Heart left ventricle (tissue), 16 donors: ENCODE measurements around the gene ING5. TPM values are rescaled to one million over a fixed set of nuclear protein-coding genes. Genes with fewer than 3 reads are reported as not detected.

Experiments
- ATAC-seq, 4 donors: fragments of 200-7000 bp; cut with Tn5 transposase; one replicate each; pipeline ENCODE4 v1.9.1; 2020 to 2022; ENCODE audit warnings: moderate library complexity in 4 of 4, mild to moderate bottlenecking in 3 of 4, moderate number of reproducible peaks in 1 of 4
- DNase-seq, 5 donors: peaks; one replicate each; pipeline ENCODE4 v3.0.0-alpha.2; 2020
- H3K27ac ChIP-seq, 12 donors: fragments of 200-600 bp; sonication (generic) in 4 of 12; one replicate each; pipeline versions ENCODE4 v1.5.0 to v1.8.0; 2016 to 2022; ENCODE audit warnings: mild to moderate bottlenecking in 2 of 12
- H3K27me3 ChIP-seq, 9 donors: fragments of 200-600 bp; sonication (generic) in 2 of 9; one replicate each; pipeline versions ENCODE4 v1.5.1 to v1.8.0; 2016 to 2022; ENCODE audit warnings: mild to moderate bottlenecking in 3 of 9
- H3K36me3 ChIP-seq, 9 donors: fragments of 200-600 bp; sonication (generic) in 2 of 9; one replicate each; pipeline versions ENCODE4 v1.5.0 to v1.8.0; 2018 to 2022; ENCODE audit warnings: mild to moderate bottlenecking in 2 of 9
- H3K4me1 ChIP-seq, 12 donors: fragments of 200-600 bp; sonication (generic) in 4 of 12; one replicate each; pipeline versions ENCODE4 v1.5.0 to v1.8.0; 2016 to 2022; ENCODE audit warnings: mild to moderate bottlenecking in 3 of 12
- H3K4me3 ChIP-seq, 12 donors: fragments of 200-600 bp; sonication (generic) in 4 of 12; one replicate each; pipeline versions ENCODE4 v1.5.0 to v1.8.0; 2017 to 2022; ENCODE audit warnings: mild to moderate bottlenecking in 9 of 12, moderate library complexity in 4 of 12
- H3K9me3 ChIP-seq, 12 donors: fragments of 200-600 bp; sonication (generic) in 4 of 12; one replicate each; pipeline versions ENCODE4 v1.5.0 to v1.8.0; 2016 to 2022; ENCODE audit warnings: mild to moderate bottlenecking in 1 of 12
- CTCF ChIP-seq, 12 donors: fragments of 200-600 bp; sonication (generic) in 4 of 12; IDR thresholded peaks; one replicate each; pipeline versions ENCODE4 v1.5.0 to v1.8.0; 2018 to 2022; ENCODE audit warnings: antibody characterized with exemption in 12 of 12, mild to moderate bottlenecking in 5 of 12
- POLR2A ChIP-seq, 2 donors: fragments of 450-650 bp; IDR thresholded peaks; one replicate each; pipeline ENCODE4 v1.6.1; 2017; ENCODE audit warnings: antibody characterized with exemption in 2 of 2, mild to moderate bottlenecking in 2 of 2, moderate library complexity in 2 of 2
- WGBS, 4 donors: extraction: QIAGEN DNeasy Blood & Tissue Kit in 2 of 4; methylation state at CpG; one replicate each; pipeline versions ENCODE4 v1.1.5 to v1.1.7; 2013 to 2018; 5-methylcytosine and 5-hydroxymethylcytosine counted together
- intact Hi-C, 10 donors: fragments of 100-400 bp; cut with DNase I; formaldehyde crosslinking; loops; one replicate each; pipeline versions ENCODE4 v1.11.1 to v1.14.2; 2022
- polyA plus RNA-seq, 2 donors: library from polyadenylated mRNA; stranded (reverse); fragments of 200-250 nt; gene quantifications; one replicate each; pipeline ENCODE4 v1.2.3, GENCODE V29; 2013
- total RNA-seq, 9 donors: library from RNA; depleted of rRNA in 2 of 9; stranded (reverse); fragments of >200 nt in 2 of 9; fragmentation: NEBNext Ultra II Directional in 3 of 9; extraction: Animal tissue kit (Norgen Biotek cat#: 25700) in 3 of 9; gene quantifications; one replicate each; pipeline versions ENCODE4 v1.1.0 to v1.2.4, GENCODE V29; 2016 to 2023
- donor health status: ischemic (EF 13 %, LVEDD 7.1; RV severe dilation, severe dysfunction).
- donor health status: healthy with polysubstance abuse.
- donor health status: DM: no; HTN: yes; CAD: no.
- donor health status: DM: no; HTN: no; CAD: no.
- donor health status: ischemic (EF 25% LVEDD 6.9; RV normal size, moderate dysfunction).
- donor health status: ischemic (EF 25% LVEDD 5.7; RV mildly dilated, moderate dysfunction).
- donor health status: healthy.
- donor health status: DM: yes; HTN: yes; CAD: no.
- donor health status: ischemic (EF 35%, LVEDD 5.7; RV mildly dilated, moderate dysfunction).
- donor health status: nonischemic (EF 11% LVEDD 7.7; RV severe dilation, severe dysfunction).
- donor health status: DM: yes; HTN: yes; CAD: no.
- donor health status: PGD.
- donor health status: ischemic (EF 29% LVEDD 5.4; RV normal size, mild dysfunction).
- donor health status: nonischemic (EF 23%, LVEDD 6.1; RV moderate dilation, normal function).

The ING5 gene
- total and polyA plus RNA-seq, 11 donors = 11.8 to 29.3 (median 18.2) TPM

DNA sequence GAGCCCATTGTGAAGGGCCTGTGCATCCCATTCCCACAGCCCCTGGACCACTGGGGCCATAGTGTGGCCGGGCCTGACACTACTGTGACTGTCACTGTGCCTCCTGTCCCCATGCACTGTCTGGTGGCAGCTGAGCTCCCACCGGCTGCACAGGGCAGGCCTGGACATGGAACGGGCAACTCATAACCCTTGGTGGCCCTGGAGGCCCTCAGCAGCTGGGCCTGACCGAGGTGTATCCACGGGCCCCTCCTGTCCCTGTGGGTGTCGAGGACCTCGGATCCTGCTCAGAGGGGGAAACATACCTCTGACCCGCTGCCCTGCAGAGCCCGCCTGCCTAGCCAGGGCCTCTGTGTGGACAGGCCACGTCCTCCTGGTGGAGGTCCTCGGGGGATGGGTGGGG is 67.0 kb downstream of the ING5 start:
- 91 to 93% (median 92%) methylated on average over 3 to 11 of the region's 11 CpGs for WGBS, 4 donors
- ATAC-seq (no peak), DNase-seq (no peak)
- H3K36me3 ChIP-seq = peaks cover 0 to 5% (median 0%) of the 10 kb centered on the region in 9 donors
- H3K4me1 ChIP-seq = peaks cover 0 to 10% (median 0%) of the 10 kb centered on the region in 12 donors
- H3K27ac ChIP-seq = no peak overlapping the region
- peaks cover 0 to 22% (median 2%) of the 10 kb centered on the region in 9 donors for H3K27me3 ChIP-seq
- intact Hi-C loops = no loop called here
- no peaks in the 10 kb centered on the region for H3K9me3 ChIP-seq
- H3K4me3 ChIP-seq = no peak overlapping the region
- TF ChIP-seq CTCF (IDR thresholded peaks at IDR 0.05) = no peak
- no peak for TF ChIP-seq POLR2A (IDR thresholded peaks at IDR 0.05)

DNA sequence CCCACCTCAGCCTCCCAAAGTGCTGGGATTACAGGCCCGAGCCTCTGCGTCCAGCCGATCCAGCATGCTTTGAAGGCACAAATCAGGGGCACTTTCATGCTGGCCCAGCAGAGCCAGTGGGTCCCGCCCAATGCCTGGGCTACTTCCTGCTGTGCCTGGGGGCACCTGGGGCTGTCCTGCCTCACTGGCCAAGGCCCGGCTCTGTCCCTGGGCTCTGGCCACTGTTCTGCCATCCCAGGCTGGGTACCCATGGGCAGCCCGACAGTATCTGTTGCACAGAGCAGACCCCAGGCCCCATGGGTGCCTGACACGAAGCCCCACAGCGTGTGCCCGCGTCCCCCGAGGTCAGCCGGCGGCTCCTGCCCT is 68.0 kb downstream of the ING5 start:
- WGBS, 4 donors = 85 to 95% (median 94%) methylated on average over 4 to 13 of the region's 13 CpGs
- peaks cover 0 to 5% (median 0%) of the 10 kb centered on the region in 9 donors for H3K36me3 ChIP-seq
- intact Hi-C loops = no loop called here
- ATAC-seq = no peak
- H3K27ac ChIP-seq = no peak overlapping the region
- no peaks in the 10 kb centered on the region for H3K9me3 ChIP-seq
- H3K4me3 ChIP-seq = no peak overlapping the region
- no peak for DNase-seq
- H3K27me3 ChIP-seq = peaks cover 0 to 30% (median 7%) of the 10 kb centered on the region in 9 donors
- peaks cover 0 to 10% (median 0%) of the 10 kb centered on the region in 12 donors for H3K4me1 ChIP-seq
- TF ChIP-seq CTCF (IDR thresholded peaks at IDR 0.05) (no peak), POLR2A (IDR thresholded peaks at IDR 0.05) (no peak)

DNA sequence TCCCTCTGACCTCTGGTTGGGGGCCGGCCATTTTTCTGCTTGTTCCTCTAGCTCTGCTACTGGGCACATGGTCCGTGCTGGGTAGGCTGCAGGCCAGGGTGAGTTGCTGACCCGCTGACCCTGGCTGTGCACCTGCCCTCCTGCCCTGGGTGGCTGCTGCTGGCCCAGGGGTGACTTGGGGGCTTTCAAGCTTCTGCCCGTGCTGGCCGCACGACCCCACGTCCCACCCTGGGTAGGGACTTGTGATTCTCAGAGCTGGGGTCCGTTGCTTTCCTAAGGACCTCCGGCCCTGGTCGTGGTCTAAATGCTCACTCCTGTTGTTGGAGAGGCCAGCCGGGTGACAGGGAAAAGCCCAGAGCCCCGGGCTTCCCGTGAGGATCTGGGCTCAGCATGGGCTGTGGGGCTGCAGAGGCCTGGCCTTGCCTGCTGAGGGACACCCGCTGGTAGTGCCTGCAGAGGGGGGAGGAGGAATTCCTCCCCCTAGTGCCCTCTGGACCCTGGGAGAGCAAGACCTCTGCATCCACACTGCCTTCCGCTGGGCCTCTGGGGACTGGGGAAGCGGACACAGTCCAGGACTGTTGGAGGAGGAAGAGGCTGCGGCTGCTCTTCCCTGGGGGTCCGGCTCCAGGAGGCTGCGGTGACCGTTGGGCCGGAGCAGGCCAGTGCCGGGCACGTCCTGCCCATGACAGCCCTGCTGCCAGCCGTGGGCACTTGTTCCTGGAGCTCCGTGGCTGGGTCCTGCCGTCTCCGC is 68.5 kb downstream of the ING5 start:
- H3K27me3 ChIP-seq = peaks cover 0 to 36% (median 11%) of the 10 kb centered on the region in 9 donors
- H3K27ac ChIP-seq = no peak overlapping the region
- 49 to 62% (median 54%) methylated on average over 7 to 27 of the region's 27 CpGs for WGBS, 4 donors
- TF ChIP-seq CTCF (IDR thresholded peaks at IDR 0.05) (no peak), POLR2A (IDR thresholded peaks at IDR 0.05) (no peak)
- H3K9me3 ChIP-seq = no peaks in the 10 kb centered on the region
- peaks cover 0 to 10% (median 0%) of the 10 kb centered on the region in 12 donors for H3K4me1 ChIP-seq
- peak in 2 of 4 donors; percentile 35 to 36 for ATAC-seq
- DNase-seq = no peak
- intact Hi-C loops = no loop called here
- H3K36me3 ChIP-seq = peaks cover 0 to 5% (median 0%) of the 10 kb centered on the region in 9 donors
- H3K4me3 ChIP-seq = no peak overlapping the region

- intact Hi-C loops = no loop called here
Measured at GRCh38 chr2:241770936-241771285, 69.1 kb downstream of the ING5 start.

More at GRCh38 chr2:241770936-241771285, 69.1 kb downstream of the ING5 start:
- TF ChIP-seq POLR2A (IDR thresholded peaks at IDR 0.05) = no peak
- no peak for TF ChIP-seq CTCF (IDR thresholded peaks at IDR 0.05)
- WGBS, 4 donors = 87 to 94% (median 93%) methylated on average over 12 of the region's 12 CpGs
- Histone ChIP-seq H3K4me1 (peaks cover 0 to 10% (median 0%) of the 10 kb centered on the region in 12 donors), H3K36me3 (peaks cover 0 to 5% (median 0%) of the 10 kb centered on the region in 9 donors), H3K27ac (no peak overlapping the region), H3K4me3 (no peak overlapping the region), H3K9me3 (no peaks in the 10 kb centered on the region), H3K27me3 (peaks cover 0 to 41% (median 13%) of the 10 kb centered on the region in 9 donors)
- DNase-seq (no peak), ATAC-seq (no peak)
